Karpas-422 (cell line): ENCODE data around the gene TYW1B. TPM values are rescaled to one million over a fixed set of nuclear protein-coding genes. Genes with fewer than 3 reads are reported as not detected.
"Not testable (repeated sequence)": the region's sequence is repeated elsewhere in the genome, so short reads cannot be mapped to it uniquely, and the experiment has no call there.

Experiments
- DNase-seq: peaks from one replicate; pipeline ENCODE4 v3.0.0-alpha.2; 2015
- H2AFZ ChIP-seq: fragments of 200-600 bp; sonication (generic); 2 replicates; pipeline ENCODE4 v1.6.1; 2014; ENCODE audit warnings: antibody characterized with exemption, low read length, mixed read lengths
- H3K27ac ChIP-seq: fragments of 200-600 bp; sonication (generic); 2 replicates; pipeline ENCODE4 v1.5.1; 2014; ENCODE audit warnings: mild to moderate bottlenecking, low read length, moderate library complexity
- H3K27me3 ChIP-seq: fragments of 200-600 bp; sonication (generic); 2 replicates; pipeline ENCODE4 v1.6.1; 2014; ENCODE audit warnings: low read length, mixed read lengths
- H3K36me3 ChIP-seq: fragments of 200-600 bp; sonication (generic); 2 replicates; pipeline ENCODE4 v1.6.1; 2014; ENCODE audit warnings: low read length, mixed read lengths; ENCODE audit not compliant: insufficient read depth
- H3K4me1 ChIP-seq: fragments of 200-600 bp; sonication (generic); 2 replicates; pipeline ENCODE4 v1.6.1; 2014; ENCODE audit warnings: mild to moderate bottlenecking, low read length, mixed read lengths
- H3K4me2 ChIP-seq: fragments of 200-600 bp; sonication (generic); 2 replicates; pipeline ENCODE4 v1.6.1; 2014; ENCODE audit warnings: low read length, low read depth, mild to moderate bottlenecking; ENCODE audit not compliant: poor library complexity, severe bottlenecking
- H3K4me3 ChIP-seq: fragments of 200-600 bp; sonication (generic); 2 replicates; pipeline ENCODE4 v1.5.1; 2014; ENCODE audit warnings: mild to moderate bottlenecking, antibody characterized with exemption, low read length, mixed read lengths
- H3K79me2 ChIP-seq: fragments of 200-600 bp; sonication (generic); 2 replicates; pipeline ENCODE4 v1.6.1; 2014; ENCODE audit warnings: mild to moderate bottlenecking, low read length, mixed read lengths
- H3K9ac ChIP-seq: fragments of 200-600 bp; sonication (generic); 2 replicates; pipeline ENCODE4 v1.6.0; 2014; ENCODE audit warnings: low read length
- H3K9me2 ChIP-seq: fragments of 200-600 bp; sonication (generic), shearing (Covaris generic); replicated peaks from 2 replicates; pipeline ENCODE4 v1.6.0; 2014; ENCODE audit warnings: mild to moderate bottlenecking, low read length, moderate library complexity; ENCODE audit not compliant: insufficient read depth
- H3K9me3 ChIP-seq: fragments of 300-700, 200-600 bp; sonication (generic); 2 replicates; pipeline ENCODE4 v1.6.1; 2014; ENCODE audit warnings: low read length, mixed read lengths
- H4K20me1 ChIP-seq: fragments of 200-600 bp; sonication (generic); 2 replicates; pipeline ENCODE4 v1.6.1; 2014; ENCODE audit warnings: mild to moderate bottlenecking, antibody characterized with exemption, low read length, low read depth; ENCODE audit not compliant: insufficient read depth
- total RNA-seq: library from RNA; depleted of rRNA; stranded (reverse); fragments of >200 nt; shearing (Covaris generic); gene quantifications from 2 replicates; pipeline ENCODE4 v1.2.3, GENCODE V29; 2014; ENCODE audit warnings: low replicate concordance

The TYW1B gene
- total RNA-seq, 1 experiment from 2014 or later, result 4.0 TPM

DNA sequence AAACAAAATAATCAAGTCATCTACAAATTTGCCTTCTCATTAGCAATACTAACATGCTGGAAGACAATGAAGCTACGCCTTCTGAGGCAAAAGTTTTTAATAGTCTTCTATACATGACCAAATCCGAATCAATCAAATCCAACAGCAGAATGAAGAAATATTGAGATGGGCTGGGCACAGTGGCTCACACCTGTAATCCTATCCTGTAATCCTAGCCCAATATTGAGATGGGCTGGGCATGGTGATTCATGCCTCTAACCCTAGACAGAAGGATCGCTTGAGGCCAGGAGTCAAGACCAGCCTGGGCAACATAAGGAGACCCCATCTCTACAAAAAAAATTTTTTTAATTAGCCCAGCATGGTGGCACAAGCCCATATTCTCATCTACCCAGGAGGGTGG lies 5.5 kb downstream of the TYW1B start:
- H3K27me3 ChIP-seq, H3K4me2 ChIP-seq, H3K9me3 ChIP-seq, DNase-seq, H3K36me3 ChIP-seq, H3K4me1 ChIP-seq, H3K27ac ChIP-seq, H3K9me2 ChIP-seq, H2AFZ ChIP-seq, H3K4me3 ChIP-seq, H3K9ac ChIP-seq, H4K20me1 ChIP-seq: not testable (repeated sequence)
- H3K79me2 ChIP-seq, result peaks cover 30% of the 10 kb centered on the region

DNA sequence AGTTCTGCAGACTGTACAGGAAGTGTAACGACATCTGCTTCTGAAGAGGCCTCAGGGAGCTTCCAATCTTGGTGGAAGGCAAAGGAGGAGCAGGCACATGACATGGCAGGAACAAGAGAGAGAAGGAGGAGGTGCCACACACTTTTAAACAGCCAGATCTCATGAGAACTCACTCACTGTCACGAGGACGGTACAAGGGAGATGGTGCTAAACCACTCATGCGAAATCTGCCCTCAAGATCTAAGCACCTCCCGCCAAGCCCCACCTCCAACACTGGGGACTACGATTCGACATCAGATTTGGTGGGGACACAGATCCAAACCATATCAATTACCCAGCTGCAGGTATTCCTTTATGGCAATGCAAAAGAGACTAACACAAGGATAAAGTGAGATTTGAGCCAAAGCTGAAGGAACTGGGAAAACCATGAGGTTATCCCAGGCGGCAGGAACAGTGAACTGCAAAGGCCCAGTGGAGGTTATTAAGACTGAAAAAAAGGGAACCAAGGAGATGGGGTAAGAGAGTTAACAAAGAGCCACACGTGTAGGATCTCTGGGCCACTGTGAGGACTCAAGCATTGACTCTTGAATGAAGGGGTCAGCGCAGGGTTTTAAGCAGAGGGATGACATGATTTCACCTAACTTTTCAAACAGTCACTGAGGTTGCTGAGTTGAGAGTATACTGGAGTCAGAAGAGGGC lies 9.2 kb downstream of the TYW1B start:
- H3K79me2 ChIP-seq, result peaks cover 24% of the 10 kb centered on the region
- not testable (repeated sequence) for H3K4me3 ChIP-seq, H3K36me3 ChIP-seq, DNase-seq, H3K4me2 ChIP-seq, H3K9me2 ChIP-seq, H2AFZ ChIP-seq, H3K27ac ChIP-seq, H3K9ac ChIP-seq, H4K20me1 ChIP-seq, H3K9me3 ChIP-seq, H3K27me3 ChIP-seq, H3K4me1 ChIP-seq

DNA sequence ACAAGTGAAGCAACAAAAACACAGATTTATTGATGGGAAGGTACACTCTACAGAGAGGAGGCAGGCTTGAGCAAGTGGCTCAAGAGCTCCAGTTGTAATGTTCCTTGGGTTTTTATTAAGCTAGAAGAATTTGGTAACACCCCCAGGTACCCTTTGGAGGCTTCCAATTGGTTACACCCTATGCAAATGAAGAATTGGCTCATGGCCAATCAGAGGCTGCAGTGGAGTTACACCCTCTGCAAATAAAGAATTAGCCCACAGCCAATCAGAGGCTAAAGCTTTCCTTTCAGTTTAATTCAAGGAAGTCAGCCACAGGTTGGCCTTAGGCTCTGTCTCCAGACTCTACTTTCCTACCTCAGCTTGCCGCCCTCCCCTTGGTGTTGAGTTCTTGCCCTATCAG lies 10.3 kb downstream of the TYW1B start:
- not testable (repeated sequence) for H3K4me3 ChIP-seq, H3K27me3 ChIP-seq, H3K4me1 ChIP-seq, H3K36me3 ChIP-seq, H4K20me1 ChIP-seq, H2AFZ ChIP-seq, H3K4me2 ChIP-seq, H3K9ac ChIP-seq, H3K9me2 ChIP-seq, H3K27ac ChIP-seq, H3K9me3 ChIP-seq
- DNase-seq, result peak; percentile 72
- H3K79me2 ChIP-seq, result peaks cover 24% of the 10 kb centered on the region

DNA sequence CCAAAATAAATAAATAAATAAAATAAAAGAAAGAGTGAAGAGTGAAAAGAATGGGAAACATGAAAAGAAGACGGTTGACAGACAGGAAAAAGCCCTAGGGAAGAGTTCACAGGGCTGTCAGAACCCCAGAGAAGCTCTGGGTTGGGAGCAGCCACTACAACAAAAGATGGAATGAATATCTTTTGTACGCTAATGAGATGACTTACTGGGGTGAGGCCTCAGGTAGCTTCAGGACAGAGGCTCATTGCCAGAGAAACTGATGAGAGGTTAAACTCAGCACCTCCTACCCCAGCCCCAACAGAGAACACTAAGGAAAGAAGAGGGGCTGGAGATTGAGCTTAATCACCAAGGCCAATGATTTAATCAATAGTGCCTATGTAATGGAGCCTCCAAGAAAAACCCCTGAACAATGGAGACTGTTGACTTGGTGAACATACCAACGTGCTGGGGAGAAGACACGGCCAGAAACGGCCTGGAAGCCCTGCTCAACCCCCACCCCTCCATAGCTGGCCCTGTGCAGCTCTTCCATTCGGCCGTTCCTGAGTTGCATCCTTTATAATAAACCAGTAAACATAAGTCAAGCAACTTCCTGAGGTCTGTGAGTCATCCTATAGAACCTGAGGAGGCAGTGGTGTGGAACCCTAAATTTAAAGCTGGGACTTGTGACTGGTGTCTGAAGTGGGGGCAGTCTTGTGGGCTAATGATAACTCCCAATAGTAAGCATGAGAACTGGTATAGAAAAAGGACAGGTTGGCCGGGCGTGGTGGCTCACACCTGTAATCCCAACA lies 11.4 kb downstream of the TYW1B start:
- H3K27me3 ChIP-seq, H3K36me3 ChIP-seq, H3K4me1 ChIP-seq, DNase-seq, H3K9ac ChIP-seq, H3K9me2 ChIP-seq, H3K4me2 ChIP-seq, H2AFZ ChIP-seq, H3K4me3 ChIP-seq, H3K9me3 ChIP-seq, H4K20me1 ChIP-seq, H3K27ac ChIP-seq: not testable (repeated sequence)
- peaks cover 20% of the 10 kb centered on the region for H3K79me2 ChIP-seq

DNA sequence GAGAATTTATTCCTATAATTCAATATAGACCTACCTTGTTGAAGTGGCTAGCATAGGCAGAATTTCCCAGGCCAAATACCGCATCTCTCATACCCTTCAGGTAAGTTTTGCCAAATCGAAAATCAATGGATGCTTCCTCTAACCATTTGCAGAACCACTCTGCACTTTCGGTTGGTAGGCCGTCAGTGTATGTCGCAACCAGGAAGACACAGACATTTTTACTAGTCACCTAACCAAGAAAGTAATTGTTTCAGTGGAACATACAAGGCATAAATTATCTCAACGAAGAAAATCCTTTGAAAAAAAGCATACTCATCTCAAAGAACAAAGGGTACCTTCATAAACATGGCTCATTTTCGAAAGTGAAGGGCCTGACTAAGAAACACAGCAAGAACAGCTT lies 17.6 kb downstream of the TYW1B start:
- not testable (repeated sequence) for H3K27ac ChIP-seq, H3K9ac ChIP-seq, H3K9me3 ChIP-seq, H3K4me2 ChIP-seq, DNase-seq, H3K9me2 ChIP-seq, H4K20me1 ChIP-seq, H2AFZ ChIP-seq, H3K4me3 ChIP-seq, H3K36me3 ChIP-seq, H3K79me2 ChIP-seq, H3K4me1 ChIP-seq, H3K27me3 ChIP-seq

DNA sequence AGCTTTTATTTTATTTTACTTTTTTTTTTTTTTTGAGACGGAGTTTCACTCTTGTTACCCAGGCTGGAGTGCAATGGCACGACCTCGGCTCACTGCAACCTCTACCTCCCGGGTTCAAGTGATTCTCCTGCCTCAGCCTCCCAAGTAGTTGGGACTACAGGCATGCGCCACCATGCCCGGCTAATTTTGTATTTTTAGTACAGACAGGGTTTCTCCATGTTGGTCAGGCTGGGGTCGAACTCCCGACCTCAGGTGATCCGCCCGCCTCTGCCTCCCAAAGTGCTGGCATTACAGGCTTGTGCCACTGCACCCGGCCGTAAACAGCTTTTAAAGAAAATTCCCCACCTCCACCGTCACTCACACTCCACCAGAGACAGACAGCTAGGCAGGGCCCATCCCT lies 19.5 kb downstream of the TYW1B start:
- H3K9ac ChIP-seq, H4K20me1 ChIP-seq, H3K27me3 ChIP-seq, H3K9me2 ChIP-seq, H3K79me2 ChIP-seq, H2AFZ ChIP-seq, H3K4me2 ChIP-seq, H3K9me3 ChIP-seq, H3K4me1 ChIP-seq, DNase-seq, H3K36me3 ChIP-seq, H3K27ac ChIP-seq, H3K4me3 ChIP-seq: not testable (repeated sequence)

DNA sequence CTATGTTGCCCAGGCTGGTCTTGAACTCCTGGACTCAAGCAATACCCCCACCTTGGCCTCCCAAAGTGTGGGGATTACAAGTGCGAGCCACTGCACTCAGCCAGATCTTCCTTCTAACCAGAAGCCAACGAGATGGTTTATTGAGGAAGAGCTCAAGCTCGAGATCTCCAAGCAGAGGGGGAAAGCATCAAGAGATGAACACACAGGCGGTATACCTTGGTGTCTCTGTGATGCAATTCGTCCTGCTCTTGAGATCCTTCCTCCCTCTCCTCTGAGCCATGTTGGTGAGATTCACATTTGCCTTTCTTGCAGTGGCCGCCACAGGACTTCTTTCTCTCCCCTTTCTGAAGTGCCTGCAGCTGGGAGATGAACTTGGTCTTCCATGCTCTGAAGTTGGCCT lies 21.1 kb downstream of the TYW1B start:
- H3K79me2 ChIP-seq, H3K4me3 ChIP-seq, DNase-seq, H3K9me3 ChIP-seq, H2AFZ ChIP-seq, H3K36me3 ChIP-seq, H3K9ac ChIP-seq, H3K4me1 ChIP-seq, H3K4me2 ChIP-seq, H4K20me1 ChIP-seq, H3K27me3 ChIP-seq, H3K27ac ChIP-seq, H3K9me2 ChIP-seq: not testable (repeated sequence)

DNA sequence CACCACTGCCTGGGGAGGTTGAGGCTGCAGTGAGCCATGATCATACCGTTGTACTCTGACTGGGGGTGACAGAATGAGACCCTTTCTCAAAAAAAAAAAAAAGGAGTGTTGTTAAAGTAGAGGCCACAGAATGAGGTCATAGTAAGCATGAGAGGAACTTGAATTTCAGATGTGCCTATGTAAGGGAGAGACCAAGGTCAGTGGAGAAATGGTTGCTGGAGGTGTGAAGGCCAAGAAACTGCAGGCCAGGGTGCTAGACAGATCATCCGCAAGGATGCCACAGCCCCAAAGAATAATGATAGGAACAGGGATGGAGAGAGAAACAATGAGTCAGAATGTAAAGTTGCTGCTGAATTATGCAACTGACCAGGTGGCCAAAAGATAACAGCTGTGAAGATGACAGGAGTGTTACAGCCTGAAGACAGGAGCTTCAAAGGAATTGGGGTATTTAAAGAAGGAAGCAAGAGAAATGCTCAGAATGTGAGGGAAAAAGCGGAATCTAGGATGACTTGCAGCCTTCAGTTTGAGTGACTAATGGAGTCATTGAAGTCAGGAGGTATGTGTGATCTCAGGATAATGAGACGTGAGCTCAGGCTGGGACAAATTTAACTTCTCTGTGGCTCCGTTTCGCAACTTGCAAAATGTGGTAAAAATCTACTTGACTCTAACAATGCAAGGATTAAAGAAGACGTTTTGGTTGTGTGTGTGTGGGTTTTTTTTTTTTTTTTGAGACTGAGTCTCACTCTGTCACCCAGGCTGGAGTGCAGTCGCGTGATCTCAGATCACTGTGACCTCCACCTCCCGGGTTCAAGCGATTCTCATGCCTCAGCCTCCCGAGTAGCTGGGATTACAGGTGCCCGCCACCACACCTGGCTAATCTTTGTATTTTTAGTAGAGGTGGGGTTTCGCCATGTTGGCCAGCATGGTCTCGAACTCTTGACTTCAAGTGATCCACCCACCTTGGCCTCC lies 22.2 kb downstream of the TYW1B start:
- Histone ChIP-seq H3K9me3 (no peaks in the 10 kb centered on the region), H3K79me2 (no peaks in the 10 kb centered on the region), H3K27me3 (no peaks in the 10 kb centered on the region), H4K20me1 (no peaks in the 10 kb centered on the region), H3K36me3 (peaks cover 8% of the 10 kb centered on the region; the same call in 1 of the 2 replicates), H2AFZ (no peak overlapping the region), H3K27ac (no peak overlapping the region), H3K4me3 (no peak overlapping the region), H3K9ac (no peak overlapping the region), H3K4me2 (no peak overlapping the region), H3K9me2 (no peaks in the 10 kb centered on the region), H3K4me1 (no peaks in the 10 kb centered on the region)
- DNase-seq, result no peak
